NCI-H146 treated with DMSO at 0.1 percent for 48 hours (cell line): ENCODE data around the gene MDM1.

Source experiments
- DNase-seq: peaks from one replicate; lab custom pipeline; 2025; ENCODE audit not compliant: unreplicated experiment; lab: John Stamatoyannopoulos, UW

Gene MDM1

DNA sequence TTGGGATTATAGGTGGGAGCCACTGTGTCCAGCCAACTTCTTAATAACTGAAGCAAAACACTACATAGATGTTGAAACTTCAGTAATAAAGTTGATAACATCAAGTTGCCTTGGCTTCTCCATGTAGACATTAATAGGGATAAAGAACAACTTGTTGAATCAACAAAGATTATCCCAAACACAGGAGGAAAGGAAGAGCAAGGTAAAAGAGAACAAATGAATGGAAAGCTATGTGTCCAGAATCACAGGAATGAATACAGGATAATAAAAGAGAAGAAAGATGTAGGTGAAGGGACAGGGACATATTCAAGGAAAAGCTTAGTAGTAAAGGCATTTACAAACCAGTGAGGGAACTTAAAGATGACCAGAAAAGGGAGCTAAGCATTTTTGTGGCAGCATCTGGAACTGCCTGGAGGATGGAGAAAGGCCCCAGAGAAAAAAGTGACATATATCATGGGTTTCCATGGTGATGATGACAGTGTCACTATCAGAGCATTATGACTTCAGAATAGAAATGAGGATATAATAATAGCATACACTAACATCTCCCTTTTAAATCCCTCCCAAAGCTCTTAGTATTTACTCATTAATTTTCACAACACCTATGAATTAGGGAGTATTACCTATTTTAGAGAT, 24.0 kb upstream of the MDM1 start:
- DNase-seq = peak; percentile 15

DNA sequence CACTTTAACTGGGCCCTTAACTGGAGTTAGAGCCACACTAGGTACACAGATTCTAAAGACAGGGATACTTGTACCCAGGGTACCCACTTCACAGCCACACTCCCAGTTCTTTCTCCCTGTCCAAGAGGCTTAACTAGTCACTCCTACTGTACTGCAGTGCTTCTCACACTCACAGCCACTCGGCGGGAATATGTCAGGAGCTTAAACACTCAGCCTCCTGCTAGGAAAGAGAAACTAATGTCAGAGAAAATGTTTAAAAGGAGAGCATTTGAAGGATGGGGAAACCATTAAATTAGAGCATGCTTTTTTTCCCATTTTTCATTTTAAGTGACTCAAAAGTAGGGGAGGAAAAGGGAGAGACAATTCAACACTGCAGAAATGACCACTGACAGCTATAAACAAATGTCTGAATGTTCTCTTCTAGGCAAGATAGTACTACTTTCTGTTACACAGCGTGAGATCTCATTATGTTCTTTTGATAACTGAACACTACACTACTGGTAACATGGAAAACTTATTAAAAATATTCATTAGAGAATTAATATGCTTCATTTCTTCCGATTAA, 22.9 kb upstream of the MDM1 start:
- DNase-seq = no peak

DNA sequence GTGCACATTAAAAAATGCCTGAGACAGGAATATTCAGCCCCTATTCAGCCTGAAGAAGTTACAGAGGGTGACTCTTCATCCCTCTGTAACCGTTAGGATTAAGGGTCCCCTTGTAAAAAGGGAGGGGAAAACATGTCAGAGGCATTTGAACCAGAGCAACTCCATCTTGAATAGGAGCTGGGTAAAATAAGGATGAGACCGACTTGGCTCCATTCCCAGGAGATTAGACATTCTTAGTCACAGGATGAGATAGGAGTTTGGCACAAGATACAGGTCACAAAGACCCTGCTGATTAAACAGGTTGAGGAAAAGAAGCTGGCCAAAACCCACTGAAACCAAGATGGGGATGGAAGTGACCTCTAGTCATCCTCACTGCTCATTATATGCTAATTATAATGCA, 19.9 kb upstream of the MDM1 start:
- no peak for DNase-seq

DNA sequence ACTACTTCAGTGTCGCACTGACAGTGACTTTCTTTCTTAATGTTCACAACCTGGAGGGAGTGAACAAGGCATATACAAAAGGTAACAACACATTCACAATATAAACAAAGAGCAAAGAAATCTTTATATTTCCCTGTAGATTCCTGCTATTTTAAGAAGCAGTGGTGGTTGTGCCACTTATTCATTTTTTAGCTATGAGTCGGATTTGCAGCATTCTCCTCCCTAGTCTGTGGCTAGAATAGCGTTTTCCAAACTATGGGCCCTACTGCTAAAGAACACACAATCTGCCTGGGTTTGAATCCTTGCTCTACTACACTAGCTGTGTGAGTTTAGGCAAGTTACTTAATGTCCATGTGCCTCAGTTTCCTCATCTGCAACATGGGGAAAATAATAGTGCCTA, 18.6 kb upstream of the MDM1 start:
- no peak for DNase-seq

DNA sequence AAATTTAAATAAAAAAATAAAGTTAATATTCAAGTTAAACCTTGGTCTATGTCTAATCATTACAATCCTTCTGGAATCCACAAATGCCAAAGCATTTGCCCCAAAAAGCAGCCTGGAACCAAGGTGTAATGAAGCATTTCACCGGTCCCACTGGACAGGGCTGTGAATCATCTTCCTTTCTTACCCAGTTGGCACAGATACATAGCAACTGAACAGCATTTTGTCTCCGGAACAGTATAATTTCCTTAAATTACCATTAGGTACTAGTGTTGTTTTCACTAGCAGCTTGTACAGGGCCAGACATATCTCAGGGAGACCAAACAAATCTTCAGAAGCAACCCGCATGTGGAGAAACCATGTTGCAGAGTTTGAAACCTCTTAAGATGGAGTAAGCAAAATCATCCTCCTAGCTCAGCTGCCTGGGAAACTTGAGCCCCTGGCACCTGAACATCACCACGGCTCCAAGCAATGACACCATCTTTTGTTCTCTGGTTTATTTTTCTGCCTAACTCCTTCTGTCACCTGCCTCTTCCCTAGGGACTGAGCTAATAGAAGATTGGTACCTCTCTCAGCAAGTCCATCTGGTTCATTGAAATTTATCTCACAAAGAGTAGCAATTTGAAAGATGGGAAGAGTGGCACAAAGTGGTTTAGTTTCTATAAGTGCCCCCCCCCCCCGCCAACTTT, 17.9 kb upstream of the MDM1 start:
- DNase-seq = peak; percentile 97

DNA sequence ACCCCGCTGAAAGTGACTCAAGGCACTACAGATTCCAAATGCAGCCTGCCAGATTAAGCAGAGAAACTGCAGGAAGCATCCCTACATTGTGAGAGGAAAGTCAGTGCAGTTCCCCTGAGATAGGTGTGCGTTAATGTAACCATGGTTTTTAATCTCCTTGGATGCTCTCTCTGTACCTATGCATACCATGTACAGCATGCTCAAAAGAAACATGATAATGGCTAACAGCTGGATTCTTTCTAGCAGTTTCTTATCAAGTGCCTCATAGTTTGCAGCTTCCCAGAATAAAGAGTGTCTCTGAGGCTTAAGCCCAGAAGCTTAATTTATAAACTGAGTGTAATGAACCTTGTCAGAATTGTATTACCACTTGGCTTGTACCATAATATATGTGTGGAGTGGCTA, 17.1 kb upstream of the MDM1 start:
- peak; percentile 18 for DNase-seq

DNA sequence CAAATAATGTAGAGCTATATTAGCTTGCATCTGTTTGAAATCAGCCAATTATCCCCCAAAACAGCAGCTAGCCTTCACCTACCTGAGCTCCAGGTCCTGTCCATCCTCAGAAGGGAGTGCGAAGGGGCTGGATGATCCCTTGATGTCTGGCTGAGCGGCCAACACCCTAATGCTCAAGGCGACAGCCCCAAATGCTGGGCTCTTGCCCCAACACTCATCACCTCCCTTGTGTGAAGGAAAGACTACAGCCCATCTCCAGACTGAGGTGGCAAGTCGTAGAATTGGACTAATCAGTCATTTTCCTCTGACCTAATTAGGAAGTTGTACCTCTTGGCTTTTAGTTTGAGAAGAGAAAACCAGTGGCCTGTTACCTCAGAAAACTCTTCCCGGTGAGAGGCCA, 16.3 kb upstream of the MDM1 start:
- no peak for DNase-seq

DNA sequence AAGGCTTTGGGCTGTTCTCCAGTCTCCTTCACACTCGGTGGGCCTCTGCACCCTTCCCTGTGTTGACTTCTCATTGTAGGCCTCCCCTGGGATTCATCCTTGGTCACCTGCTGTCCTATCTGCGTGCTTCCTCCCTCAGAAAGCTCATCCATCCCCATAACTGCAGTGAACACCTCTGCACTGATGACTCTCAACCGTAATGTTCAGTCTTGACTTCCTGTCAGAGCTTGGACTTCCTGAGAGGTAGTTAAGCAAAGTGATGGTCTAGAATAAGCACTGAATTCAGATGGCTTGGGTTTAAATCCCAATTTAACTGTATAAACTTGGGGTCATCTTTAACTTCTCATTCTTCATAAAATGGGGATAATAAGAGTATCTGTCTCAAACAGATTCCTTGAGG, 13.6 kb upstream of the MDM1 start:
- DNase-seq = no peak

DNA sequence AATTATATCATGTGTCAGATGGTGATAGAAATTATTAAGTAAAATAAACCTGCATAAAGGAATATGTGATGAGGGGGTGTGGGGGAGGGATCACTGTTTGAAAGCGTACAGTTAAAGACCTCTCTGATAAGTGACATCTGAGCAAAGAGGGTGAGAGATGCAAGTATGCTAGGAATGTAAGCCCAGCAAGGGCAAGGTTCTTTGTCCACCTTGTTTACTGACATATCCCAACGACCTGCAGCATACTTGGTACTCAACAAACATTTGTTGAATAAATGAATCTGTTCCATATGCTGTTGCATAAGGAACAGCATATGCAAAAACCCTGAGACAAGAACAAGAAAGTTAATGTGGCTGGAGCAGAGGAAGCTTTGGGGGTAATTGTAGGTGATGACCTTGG, 12.0 kb upstream of the MDM1 start:
- DNase-seq = no peak

DNA sequence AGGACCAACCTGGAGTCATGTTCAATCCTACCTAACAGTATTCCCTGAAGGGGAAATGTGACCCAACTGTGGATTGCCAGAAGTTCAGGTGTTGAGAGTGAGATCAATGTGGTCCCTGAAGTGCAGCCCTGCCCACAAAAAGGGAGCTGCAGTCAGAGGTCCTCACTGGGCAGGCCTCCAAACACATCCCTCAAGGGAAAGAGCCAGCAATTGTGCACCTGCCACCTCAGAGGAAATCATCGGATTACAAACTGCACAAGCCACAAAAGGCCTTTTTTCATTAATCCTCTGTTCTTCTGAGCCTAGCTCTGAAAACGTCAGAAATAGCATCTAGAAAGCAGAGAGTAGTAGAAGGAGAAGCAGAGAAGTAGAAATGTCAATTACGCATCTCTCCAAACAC, 10.8 kb upstream of the MDM1 start:
- peak; percentile 56 for DNase-seq

DNA sequence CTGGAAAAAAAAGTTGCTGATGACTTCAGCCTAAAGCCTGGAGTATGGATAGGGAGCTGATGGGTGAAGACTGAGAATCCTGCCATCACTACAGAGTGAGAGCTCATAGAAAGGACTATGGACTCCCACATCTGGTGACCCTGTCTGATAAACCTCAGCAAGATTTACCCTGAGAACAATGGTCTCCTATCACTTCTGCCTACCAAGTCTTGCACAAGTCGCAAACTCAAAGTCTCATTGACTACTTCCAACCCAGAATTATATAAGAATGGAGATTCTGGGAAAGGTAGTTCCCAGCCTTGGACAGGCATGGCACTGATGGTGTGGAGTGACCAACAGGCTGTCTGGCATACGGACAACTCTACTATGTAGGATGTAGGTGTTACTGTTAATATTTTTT, 9.7 kb upstream of the MDM1 start:
- DNase-seq = no peak

DNA sequence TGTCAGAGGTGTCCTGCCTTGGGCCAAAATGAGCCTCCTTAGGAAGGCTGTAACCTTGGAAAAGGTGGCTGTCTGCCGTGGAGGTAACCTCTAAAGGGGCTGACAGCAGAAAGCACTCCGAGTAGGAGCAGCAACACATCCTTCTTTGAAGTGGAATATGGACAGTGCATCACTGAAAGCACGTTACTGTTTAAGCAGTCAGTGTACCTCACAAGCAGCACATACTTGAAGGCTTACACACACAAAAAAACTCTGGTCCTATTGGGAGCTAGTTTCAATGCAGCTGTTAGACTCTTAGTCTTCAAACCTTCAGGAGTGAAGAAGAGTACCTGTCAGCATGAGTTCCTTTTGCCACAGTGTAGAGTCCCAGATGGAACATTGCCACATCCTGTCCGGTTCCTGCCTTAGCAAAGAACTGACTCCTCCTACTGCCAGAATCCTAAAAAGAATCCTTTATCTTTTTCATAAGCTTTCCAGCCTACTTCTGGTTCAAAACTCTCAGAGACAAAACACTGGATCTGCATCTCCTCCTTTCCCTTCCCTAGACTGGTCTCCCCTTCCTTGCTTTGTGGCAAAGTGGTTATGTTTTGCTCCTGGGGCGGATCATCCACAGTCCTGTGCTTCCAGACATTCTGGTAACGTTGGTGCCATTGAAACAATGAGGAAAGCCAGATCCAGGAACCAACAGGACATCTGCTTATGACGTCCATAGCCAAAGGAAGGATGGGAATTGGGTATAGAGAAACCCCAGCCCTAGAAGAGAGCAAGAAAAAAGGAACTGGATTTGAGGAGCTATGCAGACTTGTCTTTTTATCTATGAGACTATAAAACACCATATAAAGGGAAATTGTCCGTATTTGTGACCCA, 8.5 kb upstream of the MDM1 start:
- no peak for DNase-seq

DNA sequence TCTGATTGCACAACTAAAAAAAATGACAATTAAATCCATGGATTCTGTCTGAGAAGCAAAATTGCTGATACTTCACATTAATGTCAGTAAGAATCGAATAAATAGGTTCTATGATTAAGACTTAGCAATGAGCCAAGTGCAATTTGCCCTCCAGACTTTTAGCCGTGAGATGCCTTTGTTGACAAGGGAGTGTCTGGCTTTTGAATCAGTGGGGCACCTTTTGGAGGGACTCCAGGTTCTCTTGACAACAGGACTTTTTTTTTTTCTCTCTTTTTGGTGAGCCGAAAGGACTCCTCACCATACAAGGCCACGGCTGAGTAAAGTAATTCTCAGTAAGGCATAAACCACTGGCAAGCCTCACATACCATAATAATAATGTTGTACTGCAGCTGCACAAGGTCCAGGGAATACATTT, 4.7 kb upstream of the MDM1 start:
- DNase-seq = peak; percentile 82

DNA sequence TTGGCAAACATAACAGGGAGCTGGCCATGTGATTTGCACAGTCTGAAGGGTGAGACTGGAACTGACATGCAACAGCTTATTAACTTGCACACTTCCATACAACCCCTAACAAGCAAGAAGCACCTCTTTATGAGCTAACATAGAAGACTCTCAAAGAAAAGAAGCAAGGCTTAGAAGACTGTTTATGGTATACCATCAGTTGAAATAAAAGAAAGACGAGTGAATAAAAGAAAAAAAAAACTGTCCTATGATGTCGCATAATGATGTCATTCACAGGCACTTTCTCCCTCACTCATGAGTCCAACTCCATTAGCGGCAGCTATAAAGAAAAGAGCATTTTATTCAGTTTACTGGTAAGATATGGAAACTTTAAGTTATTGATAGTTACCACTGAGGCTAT, 3.3 kb upstream of the MDM1 start:
- no peak for DNase-seq

DNA sequence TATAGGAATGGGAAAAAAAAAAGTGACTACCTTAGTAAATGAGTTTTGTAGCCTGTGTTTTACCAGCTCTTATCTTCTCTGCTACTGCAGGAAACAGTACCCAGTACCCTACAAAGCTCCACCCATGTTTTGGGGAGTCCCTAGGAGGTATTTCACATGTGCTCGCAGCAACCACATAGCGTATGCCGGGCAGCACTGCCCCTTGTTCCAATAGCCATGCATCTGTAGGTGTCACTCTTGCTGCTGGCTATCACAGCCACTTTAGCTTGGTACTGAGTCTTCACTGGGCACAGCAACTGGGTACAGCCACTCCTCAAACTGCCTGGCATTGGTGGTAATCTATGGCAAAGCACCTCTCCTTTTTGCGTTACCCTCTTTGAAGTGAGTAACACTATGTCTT, 2.0 kb upstream of the MDM1 start:
- no peak for DNase-seq

DNA sequence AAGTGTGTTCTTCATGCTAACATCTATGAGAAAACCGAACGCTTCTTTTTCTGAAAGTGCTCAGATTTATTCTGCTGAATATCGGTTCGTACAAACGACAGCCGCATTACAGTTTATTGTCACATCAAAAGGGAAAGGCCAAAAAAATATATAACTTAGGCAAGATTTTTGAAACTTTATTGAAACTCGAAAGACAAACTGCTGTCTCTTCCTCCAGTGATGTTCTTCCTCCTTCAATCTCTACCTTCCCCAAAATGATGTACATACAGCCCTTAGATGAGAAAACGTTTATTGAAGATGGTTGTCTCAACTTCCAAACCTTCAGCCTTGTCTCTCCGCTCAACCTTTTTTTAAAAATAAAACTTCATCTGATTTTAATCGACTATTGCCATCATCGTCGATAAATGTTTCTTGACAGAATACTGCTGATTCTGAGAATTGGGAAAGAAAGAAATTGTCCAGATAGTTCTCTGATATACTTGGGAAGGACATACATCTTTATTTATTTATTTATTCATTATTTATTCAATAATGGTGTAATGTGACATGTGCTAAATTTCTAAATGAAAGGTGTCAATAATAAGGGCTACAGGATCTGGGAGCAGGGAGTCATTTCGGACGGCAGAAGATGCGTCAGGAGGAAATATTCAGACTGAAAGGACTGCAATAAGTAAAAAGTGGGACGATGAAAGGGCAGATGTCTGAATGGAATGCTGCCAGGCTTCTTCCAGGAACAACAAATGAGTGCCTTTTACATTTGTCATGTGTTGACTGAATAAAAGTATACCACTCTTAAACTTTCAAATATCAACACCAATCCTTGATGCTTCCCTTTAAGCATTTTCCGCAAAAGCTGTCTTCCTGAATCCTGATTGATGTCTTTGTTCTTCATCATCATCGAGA, 817 bp upstream of the MDM1 start:
- no peak for DNase-seq

DNA sequence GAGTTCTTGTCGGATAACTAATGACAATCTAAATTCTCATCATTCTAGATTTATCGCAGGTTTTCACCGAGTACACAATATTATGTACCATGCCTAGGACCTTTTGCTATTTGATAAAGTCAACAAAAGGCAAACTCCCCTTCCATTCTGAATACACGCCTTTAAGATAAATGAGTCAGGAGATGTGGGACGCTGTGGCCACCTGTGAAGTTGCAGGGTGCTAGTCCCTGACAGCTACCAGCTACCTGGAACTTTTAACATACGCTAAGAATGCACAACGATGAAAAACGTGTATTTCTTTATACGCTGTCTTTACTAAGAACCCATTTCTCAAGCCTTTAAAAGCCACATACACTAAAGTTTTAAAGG, 678 bp downstream of the MDM1 start:
- no peak for DNase-seq

DNA sequence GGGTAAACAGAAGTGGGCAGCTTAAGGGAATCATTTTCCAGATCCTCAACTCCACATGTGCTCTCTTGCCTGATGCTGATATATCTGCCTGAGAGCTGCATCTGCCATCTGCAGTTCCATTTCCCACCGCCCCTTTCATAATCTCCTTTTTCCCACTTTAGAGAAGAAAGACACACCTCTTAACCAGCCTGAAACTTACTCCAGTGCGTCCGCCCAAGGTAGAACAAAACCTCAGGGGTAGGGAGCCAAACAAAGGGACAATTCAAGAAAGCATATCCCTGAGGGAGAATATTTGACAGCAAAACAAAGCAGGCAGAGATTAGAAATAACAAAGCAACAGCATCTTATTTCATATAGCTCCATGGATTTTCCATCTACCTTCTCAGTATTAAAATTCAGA, 4.3 kb downstream of the MDM1 start:
- DNase-seq = no peak

DNA sequence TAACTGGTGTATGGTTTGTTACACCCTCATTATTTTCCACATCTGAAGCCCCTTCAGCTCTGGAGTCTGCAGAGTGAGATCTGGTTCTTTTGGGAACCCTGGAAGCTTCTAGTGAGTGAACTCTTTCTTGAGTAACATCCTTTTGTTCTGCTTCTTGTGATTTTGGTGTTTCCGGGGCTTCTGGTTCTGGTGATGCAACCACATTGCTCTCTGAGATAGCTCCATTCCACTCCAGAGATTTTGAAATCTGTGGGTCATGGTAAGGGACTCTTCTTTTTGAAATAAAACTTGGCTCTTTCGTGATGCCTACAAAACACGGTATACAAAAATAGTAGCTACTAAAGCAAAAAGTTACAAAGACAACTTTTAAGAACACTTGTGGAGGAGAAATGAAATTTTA, 5.4 kb downstream of the MDM1 start:
- no peak for DNase-seq

DNA sequence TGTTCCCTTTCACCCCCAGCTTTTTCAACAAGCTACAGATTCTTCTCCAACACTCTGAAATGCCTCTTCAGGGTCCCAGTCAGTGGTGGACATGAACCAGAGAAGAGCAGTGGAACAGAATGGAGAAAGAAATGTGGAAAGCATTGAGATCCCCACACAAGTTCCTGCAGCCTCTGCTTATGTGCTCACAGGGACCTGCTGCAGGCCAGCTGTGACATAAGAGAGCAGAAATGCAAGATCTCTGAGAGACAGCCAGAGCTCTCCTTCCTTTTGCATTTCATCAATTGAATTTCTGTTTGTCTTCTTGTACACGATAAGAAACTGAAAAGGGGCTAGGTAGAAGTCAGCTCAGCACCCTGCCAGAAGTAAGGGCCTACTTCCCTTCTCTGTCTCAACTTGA, 6.2 kb downstream of the MDM1 start:
- no peak for DNase-seq

DNA sequence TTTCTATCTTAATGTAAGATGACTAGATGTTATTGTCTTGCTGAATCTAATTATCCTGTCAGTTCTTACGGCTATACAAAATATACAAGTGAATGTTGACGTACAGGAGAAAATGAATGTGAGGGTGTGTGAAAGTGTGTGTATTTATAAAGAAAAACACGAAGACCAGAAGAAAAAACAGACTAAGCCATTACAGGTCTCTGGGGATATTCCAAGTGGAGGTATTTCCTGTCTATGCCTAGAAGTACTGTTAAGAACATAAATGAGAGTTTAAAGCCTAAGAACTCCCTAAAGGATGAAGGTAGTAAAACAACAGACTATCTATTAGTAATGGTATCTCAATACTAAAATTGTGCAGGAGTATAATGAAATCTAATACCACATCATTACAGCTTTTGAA, 7.6 kb downstream of the MDM1 start:
- no peak for DNase-seq
